ENCODE results near the gene GPR141.

The GPR141 gene

DNA sequence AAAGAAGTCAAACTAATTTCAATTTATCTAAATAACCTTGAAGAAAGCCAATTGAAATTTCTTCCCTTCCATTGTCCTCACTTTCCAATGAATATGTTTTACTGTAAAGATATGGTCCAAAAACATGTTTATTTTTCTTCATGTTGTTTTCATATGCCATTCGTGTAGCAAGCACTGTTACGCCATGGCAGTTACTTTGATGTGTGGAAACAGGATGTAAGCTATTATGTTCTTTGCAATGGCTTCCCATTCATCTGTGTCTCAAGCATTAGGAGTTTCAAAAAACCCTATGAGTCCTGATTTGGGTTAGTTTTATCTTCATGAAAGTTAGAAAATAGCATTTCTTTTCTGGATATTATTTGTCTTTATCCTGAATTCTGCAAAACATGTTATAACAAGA, 31.0 kb downstream of the GPR141 start:
- no peak overlapping the region for H3K4me3 ChIP-seq (ENCODE audit: low read depth, low read length)
- H3K36me3 ChIP-seq (ENCODE audit: control insufficient read depth, insufficient read depth, low read length), result no peaks in the 10 kb centered on the region
- H3K9ac ChIP-seq (ENCODE audit: low read depth, low read length), result no peak overlapping the region
- peaks cover 2% of the 10 kb centered on the region for H3K4me1 ChIP-seq (ENCODE audit: control insufficient read depth, insufficient read depth, low read length)
- no peaks in the 10 kb centered on the region for H3K27me3 ChIP-seq (ENCODE audit: control insufficient read depth, insufficient read depth, low read length)
- H3K9me3 ChIP-seq (ENCODE audit: control insufficient read depth, insufficient read depth, low read length), result no peaks in the 10 kb centered on the region

DNA sequence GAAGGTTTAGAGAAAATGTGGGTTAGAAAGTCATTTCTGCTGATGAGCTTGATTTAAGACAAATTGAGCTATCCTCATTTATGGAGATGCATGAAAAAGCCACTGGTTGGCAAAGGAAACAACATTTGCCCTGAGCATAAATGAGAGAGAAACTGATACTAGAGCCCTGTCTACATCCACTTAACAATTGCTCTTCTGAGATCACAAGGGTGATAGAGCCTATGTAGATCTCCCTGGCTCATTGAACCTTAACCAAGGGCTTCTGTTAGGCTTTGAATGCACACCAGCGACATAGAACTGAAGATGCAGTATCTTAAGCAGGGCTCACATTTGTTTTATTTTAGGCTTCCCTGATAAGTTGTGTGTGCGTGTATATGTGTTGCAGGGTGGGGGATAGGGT, 35.0 kb downstream of the GPR141 start:
- no peak overlapping the region for H3K9ac ChIP-seq (ENCODE audit: low read depth, low read length)
- no peaks in the 10 kb centered on the region for H3K9me3 ChIP-seq (ENCODE audit: control insufficient read depth, insufficient read depth, low read length)
- H3K4me1 ChIP-seq (ENCODE audit: control insufficient read depth, insufficient read depth, low read length), result peaks cover 2% of the 10 kb centered on the region
- no peaks in the 10 kb centered on the region for H3K27me3 ChIP-seq (ENCODE audit: control insufficient read depth, insufficient read depth, low read length)
- no peak overlapping the region for H3K4me3 ChIP-seq (ENCODE audit: low read depth, low read length)
- H3K36me3 ChIP-seq (ENCODE audit: control insufficient read depth, insufficient read depth, low read length), result no peaks in the 10 kb centered on the region

DNA sequence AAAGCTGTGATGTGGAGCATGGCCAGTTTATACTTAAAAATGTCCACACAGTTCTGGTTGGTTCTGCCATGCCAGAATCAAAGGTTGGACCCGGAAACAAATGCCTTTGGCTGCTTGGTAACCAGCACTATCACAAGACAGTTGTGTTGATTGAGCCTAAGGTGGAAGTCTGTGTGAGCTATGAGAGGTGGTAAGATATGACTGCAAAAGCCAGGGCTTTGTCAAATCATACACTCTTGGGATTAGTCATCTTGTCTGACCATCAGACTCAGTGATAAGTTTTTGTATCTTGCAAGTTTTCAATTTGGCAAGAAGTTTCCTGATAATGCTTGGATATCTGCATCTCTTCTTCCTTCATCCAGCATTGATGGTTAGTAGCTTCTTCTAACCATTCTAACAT, 35.5 kb downstream of the GPR141 start:
- Histone ChIP-seq H3K36me3 (ENCODE audit: control insufficient read depth, insufficient read depth, low read length) (no peaks in the 10 kb centered on the region), H3K4me1 (ENCODE audit: control insufficient read depth, insufficient read depth, low read length) (peaks cover 2% of the 10 kb centered on the region), H3K9me3 (ENCODE audit: control insufficient read depth, insufficient read depth, low read length) (no peaks in the 10 kb centered on the region), H3K4me3 (ENCODE audit: low read depth, low read length) (no peak overlapping the region), H3K27me3 (ENCODE audit: control insufficient read depth, insufficient read depth, low read length) (no peaks in the 10 kb centered on the region), H3K9ac (ENCODE audit: low read depth, low read length) (no peak overlapping the region)

DNA sequence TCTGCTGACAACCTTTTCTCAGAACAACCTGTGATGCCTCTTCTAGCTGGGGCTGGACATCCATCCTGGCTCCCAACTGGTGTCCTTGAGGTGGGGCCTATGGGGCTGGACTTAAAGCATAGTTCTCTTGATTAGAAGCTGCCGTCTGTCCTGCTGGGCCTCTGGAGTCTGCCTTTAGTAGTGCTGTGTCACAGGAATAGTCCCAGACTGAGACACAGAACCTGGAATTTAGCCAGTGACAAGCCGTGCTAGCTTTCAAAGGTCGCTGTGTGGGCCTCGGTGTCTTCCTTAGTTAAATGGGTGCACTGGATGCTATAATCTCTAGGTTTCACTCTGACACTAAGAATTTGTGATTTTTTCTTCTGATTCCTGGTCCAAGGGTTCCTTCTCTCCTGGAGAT, 41.2 kb downstream of the GPR141 start:
- Histone ChIP-seq H3K27me3 (ENCODE audit: control insufficient read depth, insufficient read depth, low read length) (no peaks in the 10 kb centered on the region), H3K9ac (ENCODE audit: low read depth, low read length) (no peak overlapping the region), H3K4me1 (ENCODE audit: control insufficient read depth, insufficient read depth, low read length) (no peaks in the 10 kb centered on the region), H3K9me3 (ENCODE audit: control insufficient read depth, insufficient read depth, low read length) (no peaks in the 10 kb centered on the region), H3K36me3 (ENCODE audit: control insufficient read depth, insufficient read depth, low read length) (no peaks in the 10 kb centered on the region), H3K4me3 (ENCODE audit: low read depth, low read length) (no peak overlapping the region)

DNA sequence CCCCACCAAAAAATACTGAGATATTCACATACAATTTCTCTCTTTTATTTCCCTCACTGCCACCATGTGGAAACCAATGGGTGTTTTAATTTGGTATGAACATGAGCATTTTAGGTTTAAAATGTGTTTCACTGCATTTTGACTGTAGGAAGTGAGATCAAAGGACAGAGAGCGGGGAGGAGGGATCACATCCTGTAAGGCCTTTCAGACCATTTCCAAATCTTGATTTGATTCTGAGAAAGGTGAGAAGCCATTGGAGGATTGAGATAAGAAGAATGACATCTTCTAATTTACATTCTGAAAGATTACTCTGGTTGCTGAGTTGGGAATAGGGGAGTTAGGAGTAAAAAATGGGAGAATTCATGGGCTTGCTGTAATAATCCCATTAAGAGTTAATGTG, 42.5 kb downstream of the GPR141 start:
- no peaks in the 10 kb centered on the region for H3K27me3 ChIP-seq (ENCODE audit: control insufficient read depth, insufficient read depth, low read length)
- no peaks in the 10 kb centered on the region for H3K36me3 ChIP-seq (ENCODE audit: control insufficient read depth, insufficient read depth, low read length)
- H3K9me3 ChIP-seq (ENCODE audit: control insufficient read depth, insufficient read depth, low read length), result no peaks in the 10 kb centered on the region
- H3K4me1 ChIP-seq (ENCODE audit: control insufficient read depth, insufficient read depth, low read length), result no peaks in the 10 kb centered on the region
- no peak overlapping the region for H3K4me3 ChIP-seq (ENCODE audit: low read depth, low read length)
- H3K9ac ChIP-seq (ENCODE audit: low read depth, low read length), result no peak overlapping the region

DNA sequence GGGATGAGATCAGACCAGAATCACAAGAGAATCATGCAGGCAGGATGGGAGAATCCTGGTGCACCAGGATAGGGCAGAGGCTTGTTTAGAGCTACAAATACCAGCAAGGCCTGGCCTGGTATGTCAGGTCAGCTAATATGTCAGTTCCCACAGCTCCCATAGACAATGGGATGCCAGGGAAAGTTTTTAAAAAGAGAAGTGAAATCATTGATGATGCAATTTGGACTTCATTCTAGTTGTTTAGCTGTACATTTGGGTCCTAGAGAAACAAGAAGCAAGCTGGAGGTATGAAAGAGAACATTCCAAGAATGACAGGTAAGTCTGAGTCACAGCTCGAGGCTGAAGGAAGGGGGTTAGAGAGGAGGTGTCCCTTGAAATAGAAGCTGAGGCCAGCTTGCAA, 45.2 kb downstream of the GPR141 start:
- H3K9me3 ChIP-seq (ENCODE audit: control insufficient read depth, insufficient read depth, low read length), result no peaks in the 10 kb centered on the region
- H3K9ac ChIP-seq (ENCODE audit: low read depth, low read length), result no peak overlapping the region
- H3K27me3 ChIP-seq (ENCODE audit: control insufficient read depth, insufficient read depth, low read length), result no peaks in the 10 kb centered on the region
- H3K4me3 ChIP-seq (ENCODE audit: low read depth, low read length), result no peak overlapping the region
- no peaks in the 10 kb centered on the region for H3K36me3 ChIP-seq (ENCODE audit: control insufficient read depth, insufficient read depth, low read length)
- no peaks in the 10 kb centered on the region for H3K4me1 ChIP-seq (ENCODE audit: control insufficient read depth, insufficient read depth, low read length)

DNA sequence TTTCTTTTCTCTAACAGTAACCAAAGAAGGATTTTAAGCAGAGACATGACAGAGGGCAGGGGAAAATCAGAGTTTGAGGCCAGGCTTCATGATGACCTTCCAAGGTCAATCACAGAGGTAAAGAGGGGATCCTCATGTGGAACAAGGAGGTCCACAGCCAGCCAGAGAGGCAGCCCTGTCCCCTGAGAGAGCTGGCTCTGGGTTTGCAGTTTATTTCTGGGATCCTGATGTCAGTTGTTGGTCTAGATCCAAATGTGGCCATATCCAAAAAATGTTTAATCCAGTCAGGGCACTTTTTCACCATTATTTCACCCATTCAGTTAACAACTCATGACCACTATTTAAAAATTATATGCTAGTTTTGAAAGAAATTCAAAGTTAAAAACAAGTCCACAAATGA, 45.6 kb downstream of the GPR141 start:
- Histone ChIP-seq H3K9ac (ENCODE audit: low read depth, low read length) (no peak overlapping the region), H3K27me3 (ENCODE audit: control insufficient read depth, insufficient read depth, low read length) (no peaks in the 10 kb centered on the region), H3K36me3 (ENCODE audit: control insufficient read depth, insufficient read depth, low read length) (no peaks in the 10 kb centered on the region), H3K4me1 (ENCODE audit: control insufficient read depth, insufficient read depth, low read length) (no peaks in the 10 kb centered on the region), H3K9me3 (ENCODE audit: control insufficient read depth, insufficient read depth, low read length) (no peaks in the 10 kb centered on the region), H3K4me3 (ENCODE audit: low read depth, low read length) (no peak overlapping the region)

DNA sequence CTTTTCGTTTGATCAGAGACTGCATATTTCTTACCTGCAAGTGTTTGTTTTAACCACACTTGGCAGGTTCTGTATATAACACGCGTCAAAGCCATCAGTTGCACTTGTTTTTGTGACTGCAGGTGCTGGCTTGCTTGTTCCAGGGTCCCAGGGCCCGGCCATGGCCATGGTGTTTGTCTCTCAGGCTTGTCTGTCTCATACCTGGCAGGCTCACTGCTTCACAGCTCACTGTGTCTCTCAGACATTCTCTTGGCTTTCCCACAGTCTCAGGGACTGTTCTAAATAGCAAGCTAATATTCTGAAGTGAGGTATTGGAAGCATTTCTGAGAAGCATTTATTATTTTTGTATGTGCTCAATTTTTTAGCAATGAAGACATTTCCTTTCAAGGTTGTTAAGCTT, 46.9 kb downstream of the GPR141 start:
- no peaks in the 10 kb centered on the region for H3K36me3 ChIP-seq (ENCODE audit: control insufficient read depth, insufficient read depth, low read length)
- no peaks in the 10 kb centered on the region for H3K9me3 ChIP-seq (ENCODE audit: control insufficient read depth, insufficient read depth, low read length)
- no peak overlapping the region for H3K9ac ChIP-seq (ENCODE audit: low read depth, low read length)
- H3K27me3 ChIP-seq (ENCODE audit: control insufficient read depth, insufficient read depth, low read length), result no peaks in the 10 kb centered on the region
- no peak overlapping the region for H3K4me3 ChIP-seq (ENCODE audit: low read depth, low read length)
- no peaks in the 10 kb centered on the region for H3K4me1 ChIP-seq (ENCODE audit: control insufficient read depth, insufficient read depth, low read length)

DNA sequence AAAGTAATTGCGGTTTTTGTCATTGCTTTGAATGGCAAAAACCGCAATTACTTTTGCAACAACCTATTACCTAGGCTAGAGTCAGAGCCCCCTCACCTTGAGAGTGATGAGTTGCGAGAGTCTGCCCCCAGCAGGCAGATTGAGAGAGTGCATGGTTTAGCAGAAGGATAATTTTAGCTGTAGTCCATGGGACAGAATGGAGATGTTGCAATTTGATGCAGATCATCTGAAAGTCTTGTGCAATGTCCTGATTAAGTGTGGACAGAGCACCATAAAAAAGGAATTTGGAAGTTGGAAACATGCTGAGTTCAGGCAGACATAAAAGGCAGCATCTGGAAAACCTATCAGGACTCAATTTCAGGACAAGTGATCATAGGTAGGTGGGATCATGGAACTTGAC, 48.7 kb downstream of the GPR141 start:
- H3K4me3 ChIP-seq (ENCODE audit: low read depth, low read length), result no peak overlapping the region
- H3K9ac ChIP-seq (ENCODE audit: low read depth, low read length), result no peak overlapping the region
- H3K36me3 ChIP-seq (ENCODE audit: control insufficient read depth, insufficient read depth, low read length), result no peaks in the 10 kb centered on the region
- no peaks in the 10 kb centered on the region for H3K9me3 ChIP-seq (ENCODE audit: control insufficient read depth, insufficient read depth, low read length)
- no peaks in the 10 kb centered on the region for H3K27me3 ChIP-seq (ENCODE audit: control insufficient read depth, insufficient read depth, low read length)
- no peaks in the 10 kb centered on the region for H3K4me1 ChIP-seq (ENCODE audit: control insufficient read depth, insufficient read depth, low read length)

DNA sequence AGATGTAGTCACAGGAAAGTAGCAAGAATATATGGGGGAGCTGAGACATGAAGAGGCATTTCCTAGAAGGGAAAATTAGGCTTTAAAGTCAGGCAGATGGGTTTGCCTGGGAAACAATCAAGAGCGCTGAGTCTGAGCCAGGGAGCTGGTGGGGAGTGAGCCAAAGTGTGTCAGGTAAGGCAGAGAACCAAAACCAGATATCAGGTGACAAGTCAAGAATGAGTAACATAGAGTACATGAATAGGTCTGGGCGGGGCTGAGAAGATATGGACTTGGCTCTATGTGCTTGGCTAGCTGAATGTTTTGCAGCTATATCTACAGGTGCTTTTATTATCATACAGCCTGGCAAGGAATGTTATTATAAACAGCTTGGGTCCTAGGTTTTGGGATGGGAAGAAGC, 49.3 kb downstream of the GPR141 start:
- no peaks in the 10 kb centered on the region for H3K27me3 ChIP-seq (ENCODE audit: control insufficient read depth, insufficient read depth, low read length)
- no peaks in the 10 kb centered on the region for H3K4me1 ChIP-seq (ENCODE audit: control insufficient read depth, insufficient read depth, low read length)
- H3K36me3 ChIP-seq (ENCODE audit: control insufficient read depth, insufficient read depth, low read length), result no peaks in the 10 kb centered on the region
- H3K4me3 ChIP-seq (ENCODE audit: low read depth, low read length), result no peak overlapping the region
- no peaks in the 10 kb centered on the region for H3K9me3 ChIP-seq (ENCODE audit: control insufficient read depth, insufficient read depth, low read length)
- no peak overlapping the region for H3K9ac ChIP-seq (ENCODE audit: low read depth, low read length)

DNA sequence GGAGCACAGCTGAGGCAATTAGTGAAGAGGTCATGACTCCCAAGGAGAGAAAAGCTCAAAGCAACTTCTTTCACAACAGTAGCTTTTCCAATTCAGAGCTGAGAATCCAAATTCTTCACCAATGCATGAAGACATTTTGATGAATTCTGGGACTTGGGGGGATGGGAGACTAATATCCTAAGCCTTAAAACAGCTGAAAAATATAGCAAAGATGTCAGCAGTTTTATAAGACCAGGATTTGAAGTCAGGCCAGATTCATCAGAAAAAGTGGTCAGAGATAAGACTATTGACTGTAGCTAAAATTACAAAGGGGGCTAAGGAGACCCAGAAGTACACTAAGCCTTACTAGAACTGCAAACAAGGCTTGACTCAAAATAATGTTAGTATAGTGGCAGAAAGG, 51.6 kb downstream of the GPR141 start:
- Histone ChIP-seq H3K4me1 (ENCODE audit: control insufficient read depth, insufficient read depth, low read length) (no peaks in the 10 kb centered on the region), H3K27me3 (ENCODE audit: control insufficient read depth, insufficient read depth, low read length) (no peaks in the 10 kb centered on the region), H3K4me3 (ENCODE audit: low read depth, low read length) (no peak overlapping the region), H3K9ac (ENCODE audit: low read depth, low read length) (no peak overlapping the region), H3K36me3 (ENCODE audit: control insufficient read depth, insufficient read depth, low read length) (no peaks in the 10 kb centered on the region), H3K9me3 (ENCODE audit: control insufficient read depth, insufficient read depth, low read length) (no peaks in the 10 kb centered on the region)

DNA sequence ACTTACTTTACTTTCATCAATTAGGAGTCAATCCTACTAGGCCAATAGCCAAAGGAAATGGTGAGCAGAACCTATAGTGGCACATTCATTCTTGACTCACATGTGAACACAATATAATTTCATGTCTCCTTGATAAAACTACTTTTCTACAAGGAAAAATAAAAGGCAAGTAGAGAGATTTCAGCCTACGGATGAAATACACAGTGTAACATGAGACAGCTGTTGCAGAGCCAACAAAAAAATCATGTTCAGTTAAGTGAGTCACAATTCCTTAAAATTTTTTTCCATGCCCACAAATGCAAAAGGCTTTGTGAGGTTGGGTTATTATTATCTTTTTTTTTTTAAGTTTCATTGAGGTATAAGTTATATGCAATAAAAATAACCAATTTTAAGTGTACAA, 54.8 kb downstream of the GPR141 start:
- Histone ChIP-seq H3K4me3 (ENCODE audit: low read depth, low read length) (no peak overlapping the region), H3K36me3 (ENCODE audit: control insufficient read depth, insufficient read depth, low read length) (no peaks in the 10 kb centered on the region), H3K27me3 (ENCODE audit: control insufficient read depth, insufficient read depth, low read length) (no peaks in the 10 kb centered on the region), H3K9ac (ENCODE audit: low read depth, low read length) (no peak overlapping the region), H3K4me1 (ENCODE audit: control insufficient read depth, insufficient read depth, low read length) (no peaks in the 10 kb centered on the region), H3K9me3 (ENCODE audit: control insufficient read depth, insufficient read depth, low read length) (no peaks in the 10 kb centered on the region)

DNA sequence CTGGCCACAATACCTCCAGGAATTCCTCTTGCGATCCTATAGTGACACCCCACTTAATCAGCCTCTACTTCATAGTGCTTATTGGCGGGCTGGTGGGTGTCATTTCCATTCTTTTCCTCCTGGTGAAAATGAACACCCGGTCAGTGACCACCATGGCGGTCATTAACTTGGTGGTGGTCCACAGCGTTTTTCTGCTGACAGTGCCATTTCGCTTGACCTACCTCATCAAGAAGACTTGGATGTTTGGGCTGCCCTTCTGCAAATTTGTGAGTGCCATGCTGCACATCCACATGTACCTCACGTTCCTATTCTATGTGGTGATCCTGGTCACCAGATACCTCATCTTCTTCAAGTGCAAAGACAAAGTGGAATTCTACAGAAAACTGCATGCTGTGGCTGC, 56.8 kb downstream of the GPR141 start:
- no peaks in the 10 kb centered on the region for H3K4me1 ChIP-seq (ENCODE audit: control insufficient read depth, insufficient read depth, low read length)
- H3K4me3 ChIP-seq (ENCODE audit: low read depth, low read length), result no peak overlapping the region
- no peaks in the 10 kb centered on the region for H3K36me3 ChIP-seq (ENCODE audit: control insufficient read depth, insufficient read depth, low read length)
- no peaks in the 10 kb centered on the region for H3K9me3 ChIP-seq (ENCODE audit: control insufficient read depth, insufficient read depth, low read length)
- H3K27me3 ChIP-seq (ENCODE audit: control insufficient read depth, insufficient read depth, low read length), result no peaks in the 10 kb centered on the region
- H3K9ac ChIP-seq (ENCODE audit: low read depth, low read length), result no peak overlapping the region
